Sigmoid colon (tissue), 4 donors: Measurements from ENCODE around the gene ROBO1.

Experiments
- POLR2A ChIP-seq, 2 donors: fragments of 450-650 bp; IDR thresholded peaks; one replicate each; pipeline ENCODE4 v1.6.1; 2016; ENCODE audit warnings: antibody characterized with exemption in 2 of 2, mild to moderate bottlenecking in 2 of 2, moderate library complexity in 2 of 2
- POLR2AphosphoS5 ChIP-seq, 4 donors: sonication (generic); formaldehyde crosslinking; IDR thresholded peaks; one replicate each; pipeline ENCODE4 v1.6.1; 2017; ENCODE audit warnings: antibody characterized with exemption in 4 of 4
- TF ChIP-seq, protein P1 (sequence below), 4 experiments: fragments of 450-650 bp in 3 of 4; fragments of 200-600 bp in 1 of 4; IDR thresholded peaks; one replicate each; pipeline ENCODE4 v1.5.1; 2016 to 2019; ENCODE audit warnings: antibody characterized with exemption in 4 of 4, mild to moderate bottlenecking in 3 of 4, moderate library complexity in 2 of 4

DNA sequence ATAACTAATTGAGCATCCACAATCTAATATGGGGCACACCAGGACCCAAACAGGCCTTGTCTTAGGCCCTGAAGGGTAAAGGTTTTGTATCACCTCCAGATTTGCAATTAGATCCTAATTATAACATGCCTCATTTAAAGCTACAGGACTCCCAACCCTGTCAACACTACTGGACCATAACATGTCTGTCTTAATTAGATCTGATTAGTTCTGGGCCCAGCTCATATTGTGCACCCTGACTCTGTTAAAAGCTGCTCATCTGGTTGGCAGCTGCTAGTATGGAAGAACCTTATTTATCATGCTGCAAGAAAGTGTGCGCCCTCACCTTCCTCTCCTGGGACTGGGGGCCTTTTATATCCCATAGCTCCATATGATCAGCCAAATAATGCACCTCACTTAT is 457.8 kb downstream of the ROBO1 start:
- TF ChIP-seq, protein P1, sequence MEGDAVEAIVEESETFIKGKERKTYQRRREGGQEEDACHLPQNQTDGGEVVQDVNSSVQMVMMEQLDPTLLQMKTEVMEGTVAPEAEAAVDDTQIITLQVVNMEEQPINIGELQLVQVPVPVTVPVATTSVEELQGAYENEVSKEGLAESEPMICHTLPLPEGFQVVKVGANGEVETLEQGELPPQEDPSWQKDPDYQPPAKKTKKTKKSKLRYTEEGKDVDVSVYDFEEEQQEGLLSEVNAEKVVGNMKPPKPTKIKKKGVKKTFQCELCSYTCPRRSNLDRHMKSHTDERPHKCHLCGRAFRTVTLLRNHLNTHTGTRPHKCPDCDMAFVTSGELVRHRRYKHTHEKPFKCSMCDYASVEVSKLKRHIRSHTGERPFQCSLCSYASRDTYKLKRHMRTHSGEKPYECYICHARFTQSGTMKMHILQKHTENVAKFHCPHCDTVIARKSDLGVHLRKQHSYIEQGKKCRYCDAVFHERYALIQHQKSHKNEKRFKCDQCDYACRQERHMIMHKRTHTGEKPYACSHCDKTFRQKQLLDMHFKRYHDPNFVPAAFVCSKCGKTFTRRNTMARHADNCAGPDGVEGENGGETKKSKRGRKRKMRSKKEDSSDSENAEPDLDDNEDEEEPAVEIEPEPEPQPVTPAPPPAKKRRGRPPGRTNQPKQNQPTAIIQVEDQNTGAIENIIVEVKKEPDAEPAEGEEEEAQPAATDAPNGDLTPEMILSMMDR (IDR thresholded peaks at IDR 0.05) = no peak
- no peak for TF ChIP-seq POLR2A (IDR thresholded peaks at IDR 0.05)
- TF ChIP-seq POLR2AphosphoS5 (IDR thresholded peaks at IDR 0.05) = no peak
